ENCODE measurements around the gene OBSCN. TPM values are rescaled to one million over a fixed set of nuclear protein-coding genes. Genes with fewer than 3 reads are reported as not detected.

The OBSCN gene
- total RNA-seq, 2 donors from 2014 or later, result 5.3 to 8.0 TPM

DNA sequence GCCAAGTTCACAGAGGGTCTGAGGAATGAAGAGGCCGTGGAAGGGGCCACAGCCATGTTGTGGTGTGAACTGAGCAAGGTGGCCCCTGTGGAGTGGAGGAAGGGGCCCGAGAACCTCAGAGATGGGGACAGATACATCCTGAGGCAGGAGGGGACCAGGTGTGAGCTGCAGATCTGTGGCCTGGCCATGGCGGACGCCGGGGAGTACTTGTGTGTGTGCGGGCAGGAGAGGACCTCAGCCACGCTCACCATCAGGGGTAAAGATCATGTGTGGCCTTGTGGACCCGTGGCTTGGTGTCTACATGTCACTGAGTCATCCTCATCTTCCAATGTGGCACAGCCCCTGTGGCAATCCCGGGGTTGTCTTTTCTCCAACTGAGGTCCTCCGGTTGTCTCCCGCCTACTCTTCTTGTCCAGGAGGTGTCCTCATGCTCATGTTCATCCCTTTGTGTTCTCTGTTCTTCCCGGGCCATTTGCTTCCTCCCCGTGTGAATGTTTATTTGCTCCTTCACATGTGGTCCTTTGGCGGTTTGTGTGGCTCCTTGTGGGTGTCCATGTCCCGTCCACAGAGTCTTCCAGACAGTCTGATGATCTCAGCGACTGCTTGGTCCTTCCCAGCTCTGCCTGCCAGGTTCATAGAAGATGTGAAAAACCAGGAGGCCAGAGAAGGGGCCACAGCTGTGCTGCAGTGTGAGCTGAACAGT lies 84.2 kb downstream of the OBSCN start:
- no peak for ATAC-seq
- intact Hi-C loops (cut with DNase I, micrococcal nuclease), result no loop called here
- DNase-seq, result no peak

DNA sequence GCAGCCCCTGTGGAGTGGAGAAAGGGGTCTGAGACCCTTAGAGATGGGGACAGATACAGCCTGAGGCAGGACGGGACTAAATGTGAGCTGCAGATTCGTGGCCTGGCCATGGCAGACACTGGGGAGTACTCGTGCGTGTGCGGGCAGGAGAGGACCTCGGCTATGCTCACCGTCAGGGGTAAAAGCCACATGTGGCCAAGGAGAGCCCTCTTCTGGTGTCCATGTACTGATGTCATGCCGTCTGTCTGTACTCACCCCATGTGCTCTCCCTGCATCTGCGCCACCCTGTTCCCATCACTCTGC lies 84.7 kb downstream of the OBSCN start:
- ATAC-seq (no peak), DNase-seq (no peak)
- intact Hi-C loops (cut with DNase I, micrococcal nuclease), result no loop called here

DNA sequence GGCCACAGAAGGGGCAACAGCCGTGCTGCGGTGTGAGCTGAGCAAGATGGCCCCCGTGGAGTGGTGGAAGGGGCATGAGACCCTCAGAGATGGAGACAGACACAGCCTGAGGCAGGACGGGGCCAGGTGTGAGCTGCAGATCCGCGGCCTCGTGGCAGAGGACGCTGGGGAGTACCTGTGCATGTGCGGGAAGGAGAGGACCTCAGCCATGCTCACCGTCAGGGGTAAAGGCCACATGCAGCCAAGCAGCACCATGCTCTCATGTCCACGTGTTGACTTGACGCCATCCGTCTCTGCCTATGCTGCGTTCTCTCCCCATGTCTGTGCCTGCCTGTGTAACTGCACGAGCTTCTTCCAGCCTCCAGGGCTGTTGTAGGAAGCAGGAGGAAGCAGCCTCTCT lies 85.5 kb downstream of the OBSCN start:
- intact Hi-C loops (cut with DNase I, micrococcal nuclease), result no loop called here
- DNase-seq (no peak), ATAC-seq (no peak)

DNA sequence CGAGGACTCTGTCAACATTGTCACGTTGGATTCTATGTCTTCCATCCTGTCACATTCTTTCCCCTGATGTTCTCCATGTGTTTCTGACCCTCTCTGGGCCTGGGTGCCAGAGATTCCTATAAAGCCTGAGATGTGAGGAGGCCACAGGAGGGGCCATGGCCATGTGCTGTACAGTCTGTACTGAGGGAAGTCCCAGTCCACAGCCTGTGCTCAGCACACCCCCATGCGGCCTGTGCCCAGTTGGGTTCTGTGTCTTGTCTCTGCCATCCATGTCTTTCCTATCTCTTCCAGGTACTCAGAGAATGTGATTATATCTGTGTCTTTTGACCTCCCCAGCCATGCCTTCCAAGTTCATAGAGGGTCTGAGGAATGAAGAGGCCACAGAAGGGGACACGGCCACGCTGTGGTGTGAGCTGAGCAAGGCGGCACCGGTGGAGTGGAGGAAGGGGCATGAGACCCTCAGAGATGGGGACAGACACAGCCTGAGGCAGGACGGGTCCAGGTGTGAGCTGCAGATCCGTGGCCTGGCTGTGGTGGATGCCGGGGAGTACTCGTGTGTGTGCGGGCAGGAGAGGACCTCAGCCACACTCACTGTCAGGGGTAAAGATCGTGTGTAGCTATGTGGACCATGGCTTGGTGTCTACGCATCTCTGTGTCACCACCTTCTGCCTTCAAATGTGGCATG lies 86.1 kb downstream of the OBSCN start:
- intact Hi-C loops (cut with DNase I, micrococcal nuclease), result no loop called here

DNA sequence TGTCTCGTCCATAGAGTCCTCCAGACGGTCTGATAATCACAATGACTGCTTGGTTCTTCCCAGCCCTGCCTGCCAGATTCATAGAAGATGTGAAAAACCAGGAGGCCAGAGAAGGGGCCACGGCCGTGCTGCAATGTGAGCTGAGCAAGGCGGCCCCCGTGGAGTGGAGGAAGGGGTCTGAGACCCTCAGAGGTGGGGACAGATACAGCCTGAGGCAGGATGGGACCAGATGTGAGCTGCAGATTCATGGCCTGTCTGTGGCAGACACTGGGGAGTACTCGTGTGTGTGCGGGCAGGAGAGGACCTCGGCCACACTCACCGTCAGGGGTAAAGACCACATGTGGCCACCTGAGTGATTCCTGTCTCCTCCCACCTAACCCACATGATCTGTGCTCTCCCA lies 86.9 kb downstream of the OBSCN start:
- DNase-seq (no peak), ATAC-seq (no peak)
- intact Hi-C loops (cut with DNase I, micrococcal nuclease), result no loop called here

More for the DNA sequence above, 86.1 kb downstream of the OBSCN start:
- ATAC-seq, result no peak
- no peak for DNase-seq

DNA sequence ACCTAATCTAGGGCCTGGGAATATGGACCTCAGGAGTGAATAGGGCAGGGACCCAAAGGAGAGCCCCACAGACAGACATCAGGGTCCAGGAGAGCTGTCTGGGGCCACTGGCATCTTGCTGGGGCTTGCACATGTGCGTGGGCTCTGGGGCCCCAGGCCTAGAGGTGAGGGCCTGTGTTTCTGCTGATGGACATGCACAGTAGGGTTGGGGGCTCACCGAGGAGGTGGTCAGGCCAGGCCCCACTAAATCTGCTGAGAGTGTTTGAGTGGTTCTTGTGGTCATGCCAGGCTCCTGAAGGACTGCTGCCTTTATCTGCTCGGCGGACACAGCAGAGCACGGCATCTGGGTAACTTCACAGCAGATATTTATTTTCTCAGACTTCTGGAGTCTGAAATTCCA lies 87.4 kb downstream of the OBSCN start:
- DNase-seq (no peak), ATAC-seq (no peak)
- intact Hi-C loops (cut with DNase I, micrococcal nuclease), result no loop called here

DNA sequence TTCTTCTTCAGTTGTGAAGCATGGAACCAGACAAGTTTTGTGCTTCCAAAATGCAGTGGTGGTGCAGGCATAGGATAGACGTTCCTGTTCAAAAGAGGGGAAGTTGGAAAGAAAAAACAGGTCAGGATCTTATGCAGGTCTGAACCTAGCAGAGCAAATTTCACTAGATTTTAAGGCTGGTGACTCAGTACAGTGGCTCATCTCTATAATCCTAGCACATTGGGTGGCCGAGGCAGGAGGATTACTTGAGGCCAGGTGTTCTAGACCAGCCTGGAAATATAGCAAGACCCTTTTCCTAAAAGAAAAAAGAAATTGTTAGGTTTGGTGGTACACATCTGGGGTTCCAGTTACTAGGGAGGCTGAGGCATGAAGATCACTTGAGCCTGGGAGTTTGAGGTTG lies 88.1 kb downstream of the OBSCN start:
- intact Hi-C loops (cut with DNase I, micrococcal nuclease), result no loop called here
- ATAC-seq (no peak), DNase-seq (no peak)

DNA sequence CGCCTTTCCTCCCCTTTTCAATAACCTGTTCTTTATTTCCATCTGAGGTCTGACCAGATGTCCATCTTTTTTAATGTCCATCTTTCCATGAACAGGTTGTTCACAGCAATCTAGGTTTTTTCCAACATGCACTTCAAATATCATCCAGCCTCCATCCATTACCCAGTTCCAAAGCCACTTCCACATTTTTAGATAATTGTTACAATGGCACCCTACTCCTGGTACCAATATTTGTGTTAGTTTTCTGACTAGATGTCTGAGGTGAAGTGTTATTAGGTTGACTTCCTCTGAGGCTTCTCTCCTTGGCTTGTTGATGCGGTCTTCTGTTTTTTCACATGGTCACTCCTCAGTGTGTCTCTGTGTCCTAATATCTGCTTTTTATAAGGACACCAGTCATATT lies 89.4 kb downstream of the OBSCN start:
- intact Hi-C loops (cut with DNase I, micrococcal nuclease), result no loop called here
- ATAC-seq, result no peak

DNA sequence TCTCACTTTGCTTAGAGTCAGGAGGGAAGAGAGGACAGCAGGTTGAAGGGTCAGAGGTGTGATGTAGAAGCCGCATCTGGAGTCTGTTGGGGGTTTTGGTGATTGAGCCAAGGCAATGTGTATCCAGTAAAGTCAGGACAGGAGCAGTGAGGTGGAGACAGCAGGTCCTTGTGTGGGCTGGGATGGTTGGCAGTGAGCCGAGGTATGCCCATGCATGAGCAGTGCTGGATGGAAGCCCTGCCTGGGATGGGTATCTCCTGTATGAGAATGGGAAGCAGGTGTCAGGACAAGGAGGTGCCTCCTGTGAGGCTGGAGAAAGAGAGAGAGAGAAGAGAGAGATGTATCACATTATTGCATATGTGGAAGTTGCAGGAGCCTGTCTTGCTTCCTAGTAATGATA lies 90.0 kb downstream of the OBSCN start:
- no peak for DNase-seq
- no peak for ATAC-seq
- intact Hi-C loops (cut with DNase I, micrococcal nuclease), result no loop called here

More for the DNA sequence above, 89.4 kb downstream of the OBSCN start:
- DNase-seq, result no peak

DNA sequence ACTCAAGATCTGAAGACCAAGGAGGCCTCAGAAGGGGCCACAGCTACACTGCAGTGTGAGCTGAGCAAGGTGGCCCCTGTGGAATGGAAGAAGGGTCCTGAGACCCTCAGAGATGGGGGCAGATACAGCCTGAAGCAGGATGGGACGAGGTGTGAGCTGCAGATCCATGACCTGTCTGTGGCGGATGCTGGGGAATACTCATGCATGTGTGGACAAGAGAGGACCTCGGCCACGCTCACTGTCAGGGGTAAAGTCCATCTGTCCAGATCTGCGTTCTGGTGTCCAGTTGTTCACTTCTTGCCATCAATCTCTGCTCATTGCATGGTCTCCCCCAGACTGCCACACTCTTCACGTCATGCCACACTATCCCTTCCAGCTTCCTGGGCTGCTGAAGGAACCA lies 90.6 kb downstream of the OBSCN start:
- intact Hi-C loops (cut with DNase I, micrococcal nuclease), result no loop called here
- ATAC-seq (no peak), DNase-seq (no peak)

DNA sequence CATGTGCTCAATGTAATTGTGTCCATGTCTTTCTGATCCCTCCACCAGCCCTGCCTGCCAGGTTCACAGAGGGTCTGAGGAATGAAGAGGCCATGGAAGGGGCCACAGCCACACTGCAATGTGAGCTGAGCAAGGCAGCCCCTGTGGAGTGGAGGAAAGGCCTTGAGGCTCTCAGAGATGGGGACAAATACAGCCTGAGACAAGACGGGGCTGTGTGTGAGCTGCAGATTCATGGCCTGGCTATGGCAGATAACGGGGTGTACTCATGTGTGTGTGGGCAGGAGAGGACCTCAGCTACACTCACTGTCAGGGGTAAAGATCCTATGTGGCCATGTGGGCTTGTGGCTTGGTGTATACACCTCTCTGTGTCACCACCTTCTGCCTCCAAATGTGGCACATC lies 91.4 kb downstream of the OBSCN start:
- no peak for ATAC-seq

DNA sequence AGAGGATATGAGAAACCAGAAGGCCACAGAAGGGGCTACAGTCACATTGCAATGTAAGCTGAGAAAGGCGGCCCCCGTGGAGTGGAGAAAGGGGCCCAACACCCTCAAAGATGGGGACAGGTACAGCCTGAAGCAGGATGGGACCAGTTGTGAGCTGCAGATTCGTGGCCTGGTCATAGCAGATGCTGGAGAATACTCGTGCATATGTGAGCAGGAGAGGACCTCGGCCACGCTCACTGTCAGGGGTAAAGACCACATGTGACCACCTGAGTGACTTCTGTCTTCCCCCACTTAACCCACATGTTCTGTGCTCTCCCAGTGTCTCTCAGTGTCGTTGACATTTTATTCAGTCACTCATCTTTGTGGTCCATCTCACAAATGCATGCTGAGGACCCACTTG lies 92.1 kb downstream of the OBSCN start:
- no peak for ATAC-seq
- DNase-seq, result no peak
- intact Hi-C loops (cut with DNase I, micrococcal nuclease), result no loop called here

More for the DNA sequence above, 91.4 kb downstream of the OBSCN start:
- intact Hi-C loops (cut with DNase I, micrococcal nuclease), result no loop called here
- no peak for DNase-seq

DNA sequence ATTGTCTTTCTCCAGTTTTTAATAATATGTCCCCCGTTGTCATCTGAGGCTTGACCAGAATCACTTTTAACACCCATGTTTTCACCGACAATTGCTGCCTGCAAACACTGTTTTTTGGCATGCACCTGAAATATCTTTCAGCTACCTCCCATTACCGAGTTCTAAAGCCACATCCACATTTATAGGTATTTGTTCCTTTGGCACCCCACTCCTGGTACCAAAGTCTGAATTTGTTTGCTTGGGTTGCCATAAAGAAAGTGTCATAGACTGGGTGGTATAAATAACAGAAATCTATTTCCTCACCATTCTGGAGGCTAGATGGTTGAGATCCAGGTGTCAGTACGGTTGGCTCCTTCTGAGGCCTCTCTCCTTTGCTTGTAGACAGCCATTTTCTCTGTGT lies 94.2 kb downstream of the OBSCN start:
- ATAC-seq, result no peak
- no peak for DNase-seq
- intact Hi-C loops (cut with DNase I, micrococcal nuclease), result no loop called here

DNA sequence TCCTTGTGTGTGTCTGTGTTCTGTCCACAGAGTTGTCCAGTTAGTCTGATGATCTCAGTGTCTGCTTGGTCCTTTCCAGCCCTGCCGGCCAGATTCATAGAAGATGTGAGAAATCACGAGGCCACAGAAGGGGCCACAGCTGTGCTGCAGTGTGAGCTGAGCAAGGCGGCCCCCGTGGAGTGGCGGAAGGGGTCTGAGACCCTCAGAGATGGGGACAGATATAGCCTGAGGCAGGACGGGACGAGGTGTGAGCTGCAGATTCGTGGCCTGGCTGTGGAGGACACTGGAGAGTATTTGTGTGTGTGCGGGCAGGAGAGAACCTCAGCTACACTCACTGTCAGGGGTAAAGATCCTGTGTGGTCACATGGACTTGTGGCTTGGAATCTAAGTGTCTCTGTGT lies 95.8 kb downstream of the OBSCN start:
- intact Hi-C loops (cut with DNase I, micrococcal nuclease), result no loop called here
- no peak for ATAC-seq
- peak in 1 of 2 donors; percentile 8 for DNase-seq

DNA sequence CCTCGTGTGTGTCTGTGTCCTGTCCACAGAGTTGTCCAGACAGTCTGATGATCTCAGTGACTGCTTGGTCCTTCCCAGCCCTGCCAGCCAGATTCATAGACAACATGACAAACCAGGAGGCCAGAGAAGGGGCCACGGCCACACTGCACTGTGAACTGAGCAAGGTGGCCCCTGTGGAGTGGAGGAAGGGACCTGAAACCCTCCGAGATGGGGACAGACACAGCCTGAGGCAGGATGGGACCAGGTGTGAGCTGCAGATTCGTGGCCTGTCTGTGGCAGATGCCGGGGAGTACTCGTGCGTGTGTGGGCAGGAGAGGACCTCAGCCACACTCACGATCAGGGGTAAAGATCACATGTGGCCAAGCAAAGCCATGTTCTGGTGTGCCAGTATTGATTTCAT lies 96.4 kb downstream of the OBSCN start:
- ATAC-seq (no peak), DNase-seq (no peak)
- intact Hi-C loops (cut with DNase I, micrococcal nuclease), result no loop called here

DNA sequence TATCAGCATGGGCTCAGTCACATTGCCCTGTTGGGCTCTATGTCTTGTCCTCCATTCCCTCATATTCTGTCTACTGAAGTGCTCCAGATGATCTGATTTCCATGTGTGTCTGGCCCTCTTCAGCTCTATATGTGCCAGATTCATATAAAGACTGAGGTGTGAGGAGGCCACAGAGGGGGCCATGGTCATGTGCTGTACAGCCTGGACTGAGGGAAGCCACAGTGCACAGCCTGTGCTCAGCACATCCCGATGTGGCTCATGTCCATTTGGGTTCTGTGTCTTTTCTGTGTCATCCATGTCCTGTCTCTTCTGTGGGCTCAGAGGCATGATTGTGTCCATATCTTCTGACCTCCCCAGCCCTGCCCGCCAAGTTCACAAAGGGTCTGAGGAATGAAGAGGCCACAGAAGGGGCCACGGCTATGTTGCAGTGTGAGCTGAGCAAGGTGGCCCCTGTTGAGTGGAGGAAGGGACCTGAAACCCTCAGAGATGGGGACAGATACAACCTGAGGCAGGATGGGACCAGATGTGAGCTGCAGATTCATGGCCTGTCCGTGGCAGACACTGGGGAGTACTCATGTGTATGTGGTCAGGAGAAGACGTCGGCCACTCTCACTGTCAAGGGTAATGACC lies 97.0 kb downstream of the OBSCN start:
- DNase-seq (no peak), ATAC-seq (no peak)
- intact Hi-C loops (cut with DNase I, micrococcal nuclease), result no loop called here

DNA sequence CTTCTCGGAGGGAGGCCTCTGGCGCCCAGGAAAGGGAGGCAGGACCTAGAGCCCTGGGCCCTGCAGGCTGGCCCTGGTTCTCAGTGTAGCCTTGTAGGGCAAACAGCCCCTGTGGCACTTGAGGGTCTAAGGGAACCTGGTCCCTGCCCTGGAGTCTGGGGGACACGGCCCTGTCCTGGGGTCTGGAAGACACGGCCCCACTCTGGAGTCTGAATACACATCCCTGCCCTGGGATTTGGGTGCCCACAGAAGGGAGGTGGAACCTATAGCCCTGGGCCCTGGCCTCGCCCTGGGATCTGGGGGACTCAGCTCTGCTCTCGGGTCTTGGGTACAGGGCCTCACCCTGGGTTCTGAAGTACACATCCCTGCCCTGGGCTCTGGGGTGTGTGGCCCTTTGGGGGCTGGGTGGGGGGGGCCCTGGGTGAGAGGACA lies 97.9 kb downstream of the OBSCN start:
- ATAC-seq (no peak), DNase-seq (peak in 1 of 2 donors; percentile 20)
- intact Hi-C loops (cut with DNase I, micrococcal nuclease), result no loop called here

DNA sequence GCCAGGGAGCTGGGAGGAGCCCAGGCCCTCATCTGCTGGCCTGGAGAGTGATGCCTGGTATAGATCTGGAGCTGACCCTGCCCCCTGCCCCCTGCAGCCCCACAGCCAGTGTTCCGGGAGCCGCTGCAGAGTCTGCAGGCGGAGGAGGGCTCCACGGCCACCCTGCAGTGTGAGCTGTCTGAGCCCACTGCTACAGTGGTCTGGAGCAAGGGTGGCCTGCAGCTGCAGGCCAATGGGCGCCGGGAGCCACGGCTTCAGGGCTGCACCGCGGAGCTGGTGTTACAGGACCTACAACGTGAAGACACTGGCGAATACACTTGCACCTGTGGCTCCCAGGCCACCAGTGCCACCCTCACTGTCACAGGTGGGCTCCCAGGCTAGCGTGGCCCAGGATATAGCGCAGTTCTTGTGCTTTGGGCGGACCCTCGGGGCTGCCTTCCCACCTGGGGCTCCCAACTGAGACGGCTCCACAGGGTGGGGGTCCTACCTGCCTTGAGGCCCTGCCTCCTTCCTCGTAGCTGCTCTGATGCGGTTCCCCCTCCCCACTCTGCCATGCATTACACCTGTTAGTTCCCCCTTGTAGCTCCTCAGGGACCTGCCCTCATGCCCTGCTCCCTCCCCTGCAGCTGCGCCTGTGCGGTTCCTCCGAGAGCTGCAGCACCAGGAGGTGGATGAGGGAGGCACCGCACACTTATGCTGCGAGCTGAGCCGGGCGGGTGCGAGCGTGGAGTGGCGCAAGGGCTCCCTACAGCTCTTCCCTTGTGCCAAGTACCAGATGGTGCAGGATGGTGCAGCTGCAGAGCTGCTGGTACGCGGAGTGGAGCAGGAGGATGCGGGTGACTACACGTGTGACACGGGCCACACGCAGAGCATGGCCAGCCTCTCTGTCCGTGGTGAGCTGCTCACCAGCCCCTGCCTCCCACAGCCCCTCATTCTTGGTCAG lies 98.7 kb downstream of the OBSCN start:
- ATAC-seq, result no peak
- peak in 1 of 2 donors; percentile 18 for DNase-seq
- intact Hi-C loops (cut with DNase I, micrococcal nuclease), result no loop called here

DNA sequence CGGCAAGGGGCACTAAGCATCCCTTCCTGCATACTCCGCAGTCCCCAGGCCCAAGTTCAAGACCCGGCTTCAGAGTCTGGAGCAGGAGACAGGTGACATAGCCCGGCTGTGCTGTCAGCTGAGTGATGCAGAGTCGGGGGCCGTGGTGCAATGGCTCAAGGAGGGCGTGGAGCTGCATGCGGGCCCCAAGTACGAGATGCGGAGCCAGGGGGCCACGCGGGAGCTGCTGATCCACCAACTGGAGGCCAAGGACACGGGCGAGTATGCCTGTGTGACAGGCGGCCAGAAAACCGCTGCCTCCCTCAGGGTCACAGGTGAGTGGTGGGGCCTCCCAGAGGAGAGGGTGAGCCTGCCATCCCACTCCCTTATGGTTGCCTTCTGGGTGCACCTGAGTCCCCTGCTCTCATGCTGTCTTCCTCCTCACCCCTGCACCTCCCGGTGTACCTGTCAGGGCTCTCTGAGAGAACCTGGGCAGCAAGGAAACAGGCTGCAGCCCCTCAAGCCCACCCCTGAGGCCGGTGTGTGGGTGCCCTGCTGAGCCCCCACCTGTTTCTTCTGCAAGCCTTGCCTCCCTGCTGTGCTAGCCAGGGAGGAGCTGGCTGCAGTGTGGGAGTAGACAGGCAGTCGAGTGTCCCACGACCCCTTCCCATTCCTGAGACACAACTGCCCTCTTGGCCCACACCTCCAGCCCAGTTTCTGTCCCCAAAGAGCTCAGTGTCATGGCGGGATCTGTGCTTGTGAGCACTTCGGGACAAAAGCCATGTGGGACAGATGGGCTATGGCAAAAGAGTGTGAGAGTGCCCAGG lies 99.6 kb downstream of the OBSCN start:
- peak in 1 of 2 donors; percentile 11 for DNase-seq
- intact Hi-C loops (cut with DNase I, micrococcal nuclease), result no loop called here
- no peak for ATAC-seq
